Lower leg skin (tissue), 4 donors: Measurements from ENCODE around the gene TSPEAR. TPM values are rescaled to one million over a fixed set of nuclear protein-coding genes. Genes with fewer than 3 reads are reported as not detected.

ENCODE experiments used
- DNase-seq, 2 donors: peaks; one replicate each; pipeline ENCODE4 v3.0.0-alpha.2; 2019; ENCODE audit warnings: low spot score in 2 of 2
- H3K4me3 ChIP-seq: fragments of 200-600 bp; sonication (generic); 2 replicates; pipeline ENCODE4 v1.5.1; 2017; ENCODE audit warnings: mild to moderate bottlenecking, low read depth; ENCODE audit not compliant: poor library complexity, severe bottlenecking
- CTCF ChIP-seq, 3 donors: fragments of 450-650 bp; IDR thresholded peaks; one replicate each; pipeline ENCODE4 v1.5.1; 2016; ENCODE audit warnings: antibody characterized with exemption in 3 of 3, mild to moderate bottlenecking in 3 of 3, moderate library complexity in 2 of 3
- POLR2A ChIP-seq, 2 donors: fragments of 450-650 bp; IDR thresholded peaks; one replicate each; pipeline ENCODE4 v1.6.1; 2016 to 2017; ENCODE audit warnings: antibody characterized with exemption in 2 of 2, mild to moderate bottlenecking in 1 of 2, moderate library complexity in 1 of 2
- WGBS, 2 donors: methylation state at CpG; one replicate each; pipeline ENCODE4 v1.1.5; 2018; 5-methylcytosine and 5-hydroxymethylcytosine counted together
- intact Hi-C: fragments of 100-400 bp; cut with DNase I; formaldehyde crosslinking; loops from one replicate; pipeline ENCODE4 v1.15.0; 2023; ENCODE audit warnings: low total_unique reads
- total RNA-seq, 4 donors: library from RNA; depleted of rRNA; stranded (reverse); fragments of >200 nt; gene quantifications; one replicate each; pipeline ENCODE4 v1.1.0, GENCODE V29; 2016

Gene TSPEAR
- total RNA-seq, 4 donors from 2014 or later, result 0.06 TPM; not detected in 3

- peak in 1 of 2 donors; percentile 63 for DNase-seq
- WGBS, 2 donors, result 2 to 3% methylated on average over 17 of the region's 17 CpGs
- intact Hi-C loops, result no loop called here
- TF ChIP-seq POLR2A (IDR thresholded peaks at IDR 0.05) (no peak), CTCF (IDR thresholded peaks at IDR 0.05) (no peak)
- no peak overlapping the region for H3K4me3 ChIP-seq
Measured at GRCh38 chr21:44710294-44710665, 1.1 kb downstream of the TSPEAR start.

GRCh38 chr21:44709426-44710293 lies 1.7 kb downstream of the TSPEAR start:
- H3K4me3 ChIP-seq, result no peak overlapping the region
- WGBS, 2 donors, result 1 to 3% methylated on average over 43 to 45 of the region's 45 CpGs
- DNase-seq, result peak; percentile 28 to 82
- no peak for TF ChIP-seq POLR2A (IDR thresholded peaks at IDR 0.05)
- TF ChIP-seq CTCF (IDR thresholded peaks at IDR 0.05), result no peak
- intact Hi-C loops, result no loop called here

- peak in 1 of 2 donors; percentile 74 for DNase-seq
- H3K4me3 ChIP-seq, result no peak overlapping the region
- WGBS, 2 donors, result 5 to 8% methylated on average over 19 to 25 of the region's 25 CpGs
- TF ChIP-seq POLR2A (IDR thresholded peaks at IDR 0.05) (no peak), CTCF (IDR thresholded peaks at IDR 0.05) (no peak)
- intact Hi-C loops, result no loop called here
Measured at GRCh38 chr21:44708866-44709425, 2.4 kb downstream of the TSPEAR start.

GRCh38 chr21:44708213-44708865 lies 3.0 kb downstream of the TSPEAR start:
- intact Hi-C loops, result no loop called here
- WGBS, 2 donors, result 8 to 25% methylated on average over 13 of the region's 13 CpGs
- peak in 1 of 2 donors; percentile 48 for DNase-seq
- H3K4me3 ChIP-seq, result no peak overlapping the region
- TF ChIP-seq CTCF (IDR thresholded peaks at IDR 0.05) (no peak), POLR2A (IDR thresholded peaks at IDR 0.05) (no peak)

- WGBS, 2 donors, result 33 to 39% methylated on average over 35 to 43 of the region's 46 CpGs
- H3K4me3 ChIP-seq, result no peak overlapping the region
- intact Hi-C loops, result no loop called here
- TF ChIP-seq POLR2A (IDR thresholded peaks at IDR 0.05) (no peak), CTCF (IDR thresholded peaks at IDR 0.05) (no peak)
- peak in 1 of 2 donors; percentile 79 for DNase-seq
Measured at GRCh38 chr21:44706706-44707581, 4.4 kb downstream of the TSPEAR start.
